Measurements from ENCODE around the gene LIN7B. TPM values are rescaled to one million over a fixed set of nuclear protein-coding genes. Genes with fewer than 3 reads are reported as not detected.

The LIN7B gene
- total RNA-seq, 1 experiment from 2014 or later: 4.2 TPM

- no CpG with 5 or more reads among the region's 45 CpGs for WGBS (ENCODE audit: extremely low coverage, insufficient read length, low lambda C conversion rate)
- Histone ChIP-seq H2BK120ac (ENCODE audit: low read depth, low read length, poor library complexity, severe bottlenecking) (no peak overlapping the region), H3K27me3 (ENCODE audit: insufficient read depth, low read length) (no peaks in the 10 kb centered on the region; the same call in 1 of the 2 replicates), H3K18ac (ENCODE audit: insufficient read length, low read depth, low read length) (no peak overlapping the region), H2AK5ac (ENCODE audit: insufficient read length, low read length) (no peak overlapping the region), H2BK5ac (ENCODE audit: insufficient read length, low read length) (no peak overlapping the region), H4K8ac (replicated peaks; ENCODE audit: insufficient read length, low read depth, low read length) (no peak overlapping the region), H3T11ph (ENCODE audit: low read length) (no peak overlapping the region), H4K5ac (ENCODE audit: insufficient read length, low read depth, low read length) (no peak overlapping the region), H3K79me2 (ENCODE audit: insufficient read depth, low read length) (no peaks in the 10 kb centered on the region), H3K56ac (ENCODE audit: insufficient read length, low read depth, low read length) (no peak overlapping the region), H2BK15ac (ENCODE audit: low read depth, low read length) (no peak overlapping the region), H3K4me1 (ENCODE audit: insufficient read depth, low read length) (peaks cover 7% of the 10 kb centered on the region; the same call in 1 of the 2 replicates), H3K4ac (ENCODE audit: low read depth, low read length) (no peak overlapping the region), H3K14ac (ENCODE audit: insufficient read depth, low read length) (no peak overlapping the region), H3K23ac (ENCODE audit: insufficient read length, low read depth, low read length) (no peak overlapping the region), H4K20me1 (ENCODE audit: control insufficient read depth, insufficient read depth, insufficient read length) (no peaks in the 10 kb centered on the region), H2BK20ac (ENCODE audit: low read depth, low read length, poor library complexity, severe bottlenecking) (no peak overlapping the region), H3K23me2 (ENCODE audit: insufficient read length, low read depth, low read length, poor library complexity, severe bottlenecking) (peaks cover 17% of the 10 kb centered on the region), H3K9me3 (ENCODE audit: control insufficient read depth, low read depth, low read length) (no peaks in the 10 kb centered on the region), H3K4me2 (ENCODE audit: insufficient read depth, insufficient read length, low read length) (peak overlapping the region; percentile 57), H2BK12ac (ENCODE audit: insufficient read length, low read depth, low read length) (no peak overlapping the region), H3K79me1 (ENCODE audit: insufficient read depth, low read depth, low read length, poor library complexity, severe bottlenecking) (no peaks in the 10 kb centered on the region), H3K9ac (ENCODE audit: extremely low read depth, insufficient read length, low read length) (no peak overlapping the region), H2AFZ (ENCODE audit: low read length) (no peak overlapping the region), H3K27ac (ENCODE audit: insufficient read length, low read depth, low read length) (no peak overlapping the region), H4K91ac (ENCODE audit: insufficient read length, low read depth, low read length) (no peak overlapping the region)
- H3K9me3 Mint-ChIP-seq: peaks cover 0 to 6% of the 10 kb centered on the region in 2 experiments; a peak in 2 of 5 replicates
- TF ChIP-seq CTCF (conservative IDR thresholded peaks at IDR 0.05): no peak
- peaks cover 0 to 15% (median 0%) of the 10 kb centered on the region in 3 experiments; a peak in 4 of 7 replicates for H3K36me3 Mint-ChIP-seq (ENCODE audit: insufficient read depth in 1 of 3, low read depth in 3 of 3)
- peaks cover 22 to 56% of the 10 kb centered on the region in 2 experiments for H3K4me1 Mint-ChIP-seq
- peak overlapping the region in 1 of 3 experiments; percentile 84; a peak in 4 of 7 replicates for H3K27ac Mint-ChIP-seq
- peaks cover 42% of the 10 kb centered on the region for H3K27me3 Mint-ChIP-seq (ENCODE audit: low read depth)
- peak; percentile 99 for DNase-seq
- H3K4me3 Mint-ChIP-seq: peak overlapping the region; percentile 87 to 96
Observed at GRCh38 chr19:49151267-49152118, 37.3 kb downstream of the LIN7B start.

Measured in H9 (cell line).